Measurements from ENCODE around the gene NUS1.

DNA sequence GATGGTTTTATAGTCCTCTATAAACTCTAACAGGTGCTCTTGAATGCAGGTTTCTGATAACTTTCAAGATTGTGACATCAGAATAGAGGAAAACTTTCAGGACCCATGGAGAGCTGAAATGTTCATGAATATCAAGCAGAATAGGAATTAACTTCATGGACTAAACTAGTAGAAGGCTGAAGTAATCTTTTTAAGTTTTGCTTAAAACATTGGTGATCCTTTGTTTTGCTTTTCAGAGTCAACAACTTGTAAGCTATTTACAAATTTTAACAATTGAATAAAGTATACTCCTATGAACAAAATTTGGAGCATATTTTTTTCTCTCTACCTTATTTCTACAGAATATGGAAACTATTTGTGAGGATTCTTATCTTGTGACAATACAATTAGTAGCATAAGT lies 47.7 kb upstream of the NUS1 start:
- no peak for TF ChIP-seq GATA2 (IDR thresholded peaks at IDR 0.05; ENCODE audit: low read depth, low read length)
- no peak for TF ChIP-seq GATA3 (IDR thresholded peaks at IDR 0.05; ENCODE audit: low read depth, low read length)
